ENCODE results near the gene OR10A2. TPM values are rescaled to one million over a fixed set of nuclear protein-coding genes. Genes with fewer than 3 reads are reported as not detected.
"Not testable (repeated sequence)": the region's sequence is repeated elsewhere in the genome, so short reads cannot be mapped to it uniquely, and the experiment has no call there.

Gene OR10A2
- total and polyA plus RNA-seq, 7 donors = not detected

- Histone ChIP-seq H3K4me3 (no peak overlapping the region), H3K9me3 (no peaks in the 10 kb centered on the region), H3K27me3 (no peaks in the 10 kb centered on the region), H3K36me3 (no peaks in the 10 kb centered on the region), H3K4me1 (no peaks in the 10 kb centered on the region), H3K27ac (no peak overlapping the region)
- no peak for DNase-seq
- TF ChIP-seq POLR2A (IDR thresholded peaks at IDR 0.05) = no peak
- TF ChIP-seq EP300 (IDR thresholded peaks at IDR 0.05) = no peak
- TF ChIP-seq POLR2AphosphoS5 (IDR thresholded peaks at IDR 0.05) = no peak
- TF ChIP-seq, protein P1, sequence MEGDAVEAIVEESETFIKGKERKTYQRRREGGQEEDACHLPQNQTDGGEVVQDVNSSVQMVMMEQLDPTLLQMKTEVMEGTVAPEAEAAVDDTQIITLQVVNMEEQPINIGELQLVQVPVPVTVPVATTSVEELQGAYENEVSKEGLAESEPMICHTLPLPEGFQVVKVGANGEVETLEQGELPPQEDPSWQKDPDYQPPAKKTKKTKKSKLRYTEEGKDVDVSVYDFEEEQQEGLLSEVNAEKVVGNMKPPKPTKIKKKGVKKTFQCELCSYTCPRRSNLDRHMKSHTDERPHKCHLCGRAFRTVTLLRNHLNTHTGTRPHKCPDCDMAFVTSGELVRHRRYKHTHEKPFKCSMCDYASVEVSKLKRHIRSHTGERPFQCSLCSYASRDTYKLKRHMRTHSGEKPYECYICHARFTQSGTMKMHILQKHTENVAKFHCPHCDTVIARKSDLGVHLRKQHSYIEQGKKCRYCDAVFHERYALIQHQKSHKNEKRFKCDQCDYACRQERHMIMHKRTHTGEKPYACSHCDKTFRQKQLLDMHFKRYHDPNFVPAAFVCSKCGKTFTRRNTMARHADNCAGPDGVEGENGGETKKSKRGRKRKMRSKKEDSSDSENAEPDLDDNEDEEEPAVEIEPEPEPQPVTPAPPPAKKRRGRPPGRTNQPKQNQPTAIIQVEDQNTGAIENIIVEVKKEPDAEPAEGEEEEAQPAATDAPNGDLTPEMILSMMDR (IDR thresholded peaks at IDR 0.05) = no peak
- 47 to 61% methylated on average over 2 of the region's 2 CpGs for WGBS, 2 donors
- intact Hi-C loops (cut with DNase I) = no loop called here
Measured at GRCh38 chr11:6900327-6900999, 37.6 kb downstream of the OR10A2 start.

DNA sequence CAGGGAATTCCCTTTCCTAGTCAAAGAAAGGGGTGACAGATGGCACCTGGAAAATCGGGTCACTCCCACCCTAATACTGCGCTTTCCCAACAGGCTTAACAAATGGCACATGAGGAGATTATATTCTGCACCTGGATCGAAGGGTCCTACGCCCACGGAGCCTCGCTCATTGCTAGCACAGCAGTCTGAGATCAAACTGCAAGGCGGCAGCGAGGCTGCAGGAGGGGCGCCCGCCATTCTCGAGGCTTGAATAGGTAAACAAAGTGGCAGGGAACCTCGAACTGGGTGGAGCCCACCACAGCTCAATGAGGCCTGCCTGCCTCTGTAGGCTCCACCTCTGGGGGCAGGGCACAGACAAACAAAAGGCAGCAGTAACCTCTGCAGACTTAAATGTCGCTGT is 41.9 kb downstream of the OR10A2 start:
- H3K4me1 ChIP-seq; DNase-seq; H3K4me3 ChIP-seq; H3K36me3 ChIP-seq; H3K27me3 ChIP-seq; intact Hi-C loops (cut with DNase I); H3K27ac ChIP-seq; H3K9me3 ChIP-seq: not testable (repeated sequence)
- WGBS, 2 donors = 78 to 91% methylated on average over 13 of the region's 13 CpGs

DNA sequence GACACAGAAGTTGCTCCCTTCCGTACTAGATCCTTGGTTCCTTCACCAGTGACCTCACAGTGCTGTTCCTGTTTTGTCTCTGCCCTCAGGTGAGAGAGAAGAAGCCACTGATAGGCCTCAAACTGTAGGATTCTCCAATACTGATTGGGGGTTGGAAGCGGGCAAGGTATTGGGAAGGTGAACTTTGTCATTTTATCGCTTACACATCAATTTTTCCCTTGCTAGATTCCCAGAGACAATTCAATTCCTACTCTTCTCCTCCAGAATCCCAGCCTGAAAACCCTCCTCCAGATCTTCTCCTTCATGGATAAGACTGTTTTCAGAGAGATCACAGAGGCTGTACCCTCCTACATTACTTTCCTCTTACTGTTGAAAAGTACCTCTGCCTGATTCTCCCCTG is 48.5 kb downstream of the OR10A2 start:
- Histone ChIP-seq H3K36me3 (no peaks in the 10 kb centered on the region), H3K9me3 (no peaks in the 10 kb centered on the region), H3K4me1 (peaks cover 0 to 4% (median 0%) of the 10 kb centered on the region in 4 donors), H3K4me3 (no peak overlapping the region), H3K27ac (no peak overlapping the region), H3K27me3 (no peaks in the 10 kb centered on the region)
- no peak for DNase-seq
- TF ChIP-seq POLR2AphosphoS5 (IDR thresholded peaks at IDR 0.05) (no peak), EP300 (IDR thresholded peaks at IDR 0.05) (no peak), POLR2A (IDR thresholded peaks at IDR 0.05) (no peak)
- TF ChIP-seq, protein P1 (IDR thresholded peaks at IDR 0.05) = no peak
- intact Hi-C loops (cut with DNase I) = no loop called here
- WGBS, 2 donors = 95 to 97% methylated on average over 3 of the region's 3 CpGs

GRCh38 chr11:6911948-6912347 is 49.1 kb downstream of the OR10A2 start:
- no peaks in the 10 kb centered on the region for H3K27me3 ChIP-seq
- intact Hi-C loops (cut with DNase I) = no loop called here
- no peak for DNase-seq
- no peaks in the 10 kb centered on the region for H3K36me3 ChIP-seq
- no peak overlapping the region for H3K27ac ChIP-seq
- peaks cover 0 to 4% (median 0%) of the 10 kb centered on the region in 4 donors for H3K4me1 ChIP-seq
- TF ChIP-seq, protein P1 (IDR thresholded peaks at IDR 0.05) = no peak
- no peak for TF ChIP-seq EP300 (IDR thresholded peaks at IDR 0.05)
- TF ChIP-seq POLR2A (IDR thresholded peaks at IDR 0.05) = no peak
- TF ChIP-seq POLR2AphosphoS5 (IDR thresholded peaks at IDR 0.05) = no peak
- no peaks in the 10 kb centered on the region for H3K9me3 ChIP-seq
- 23 to 74% methylated on average over 3 of the region's 3 CpGs for WGBS, 2 donors
- H3K4me3 ChIP-seq = no peak overlapping the region

GRCh38 chr11:6919698-6920097 is 56.8 kb downstream of the OR10A2 start:
- no peaks in the 10 kb centered on the region for H3K4me1 ChIP-seq
- intact Hi-C loops (cut with DNase I) = loop anchor here (10.0 kb wide), 1 partner anchor 75 kb away; no protein-coding TSS in a partner anchor
- 54 to 60% methylated on average over 2 of the region's 2 CpGs for WGBS, 2 donors

More at GRCh38 chr11:6919698-6920097, 56.8 kb downstream of the OR10A2 start:
- Histone ChIP-seq H3K27me3 (no peaks in the 10 kb centered on the region), H3K36me3 (no peaks in the 10 kb centered on the region), H3K9me3 (peaks cover 0 to 3% (median 0%) of the 10 kb centered on the region in 4 donors), H3K4me3 (no peak overlapping the region), H3K27ac (no peak overlapping the region)
- no peak for DNase-seq
- TF ChIP-seq POLR2A (IDR thresholded peaks at IDR 0.05) (no peak), EP300 (IDR thresholded peaks at IDR 0.05) (no peak), POLR2AphosphoS5 (IDR thresholded peaks at IDR 0.05) (no peak)
- TF ChIP-seq, protein P1 (IDR thresholded peaks at IDR 0.05) = no peak

All from sigmoid colon (tissue), 7 donors.